Liver (tissue), 9 donors: ENCODE data around the gene BLOC1S3. TPM values are rescaled to one million over a fixed set of nuclear protein-coding genes. Genes with fewer than 3 reads are reported as not detected.

Experiments used
- DNase-seq: peaks from one replicate; pipeline ENCODE4 v3.0.0-alpha.2; 2017; ENCODE audit warnings: low spot score
- H3K27ac ChIP-seq, 2 donors: one replicate each; pipeline ENCODE4 v1.7.0; 2013; ENCODE audit warnings: inconsistent platforms in 2 of 2, low read length in 2 of 2, control low read depth in 1 of 2, low read depth in 1 of 2, mild to moderate bottlenecking in 1 of 2
- H3K27me3 ChIP-seq, 4 donors: one replicate each; pipeline versions ENCODE4 v1.6.1 to v1.7.0; 2013; ENCODE audit warnings: low read length in 3 of 4, inconsistent platforms in 1 of 4, mild to moderate bottlenecking in 1 of 4, moderate library complexity in 1 of 4; ENCODE audit not compliant: control insufficient read depth in 4 of 4, insufficient read depth in 4 of 4
- H3K36me3 ChIP-seq, 4 donors: one replicate each; pipeline versions ENCODE4 v1.6.1 to v1.7.0; 2013; ENCODE audit warnings: low read length in 3 of 4, mild to moderate bottlenecking in 3 of 4, low read depth in 1 of 4, moderate library complexity in 1 of 4; ENCODE audit not compliant: control insufficient read depth in 4 of 4, insufficient read depth in 3 of 4
- H3K4me1 ChIP-seq, 4 donors: one replicate each; pipeline versions ENCODE4 v1.6.1 to v1.7.0; 2013; ENCODE audit warnings: low read length in 3 of 4, mild to moderate bottlenecking in 3 of 4, moderate library complexity in 1 of 4; ENCODE audit not compliant: control insufficient read depth in 4 of 4, insufficient read depth in 4 of 4
- H3K4me3 ChIP-seq, 3 donors: one replicate each; pipeline versions ENCODE4 v1.6.1 to v1.7.0; 2013; ENCODE audit warnings: low read length in 3 of 3, control low read depth in 1 of 3, low read depth in 1 of 3, mild to moderate bottlenecking in 1 of 3
- H3K9ac ChIP-seq, 2 donors: one replicate each; pipeline ENCODE4 v1.7.0; 2013; ENCODE audit warnings: low read length in 2 of 2, mild to moderate bottlenecking in 2 of 2, moderate library complexity in 2 of 2, control low read depth in 1 of 2, low read depth in 1 of 2
- H3K9me3 ChIP-seq, 4 donors: one replicate each; pipeline versions ENCODE4 v1.6.1 to v1.7.0; 2013; ENCODE audit warnings: low read length in 3 of 4; ENCODE audit not compliant: control insufficient read depth in 4 of 4
- EGR1 ChIP-seq, 2 donors: IDR thresholded peaks; 2 replicates each; pipeline ENCODE4 v1.6.1; 2016 to 2018; ENCODE audit warnings: antibody characterized with exemption in 2 of 2, low read depth in 2 of 2
- FOXA1 ChIP-seq: IDR thresholded peaks from 2 replicates; pipeline ENCODE4 v1.6.1; 2016; ENCODE audit warnings: antibody characterized with exemption
- FOXA2 ChIP-seq: IDR thresholded peaks from 2 replicates; pipeline ENCODE4 v1.6.1; 2016; ENCODE audit warnings: antibody characterized with exemption
- GABPA ChIP-seq, 2 donors: IDR thresholded peaks in 1 of 2; conservative IDR thresholded peaks in 1 of 2; 2 replicates each; pipeline ENCODE4 v1.6.1; 2016; ENCODE audit warnings: antibody characterized with exemption in 2 of 2, mild to moderate bottlenecking in 1 of 2, moderate library complexity in 1 of 2
- HNF4A ChIP-seq, 2 donors: conservative IDR thresholded peaks; 2 replicates each; pipeline ENCODE4 v1.6.1; 2016; ENCODE audit warnings: antibody characterized with exemption in 2 of 2, mild to moderate bottlenecking in 2 of 2
- HNF4G ChIP-seq: IDR thresholded peaks from 2 replicates; pipeline ENCODE4 v1.6.1; 2016; ENCODE audit warnings: antibody characterized with exemption
- JUND ChIP-seq, 2 donors: IDR thresholded peaks; 2 replicates each; pipeline ENCODE4 v1.6.1; 2016; ENCODE audit warnings: antibody characterized with exemption in 2 of 2
- NR2F2 ChIP-seq: IDR thresholded peaks from 2 replicates; pipeline ENCODE4 v1.6.1; 2016; ENCODE audit warnings: antibody characterized with exemption
- RAD21 ChIP-seq, 2 donors: IDR thresholded peaks; 2 replicates each; pipeline ENCODE4 v1.6.1; 2016; ENCODE audit warnings: antibody characterized with exemption in 2 of 2, mild to moderate bottlenecking in 2 of 2
- RXRA ChIP-seq, 2 donors: IDR thresholded peaks; 2 replicates each; pipeline ENCODE4 v1.6.1; 2017 to 2018; ENCODE audit warnings: antibody characterized with exemption in 2 of 2, mild to moderate bottlenecking in 1 of 2
- SP1 ChIP-seq: IDR thresholded peaks from 2 replicates; pipeline ENCODE4 v1.6.1; 2018; ENCODE audit warnings: antibody characterized with exemption, mild to moderate bottlenecking
- TAF1 ChIP-seq: conservative IDR thresholded peaks from 2 replicates; pipeline ENCODE4 v1.6.1; 2016; ENCODE audit warnings: antibody characterized with exemption, mild to moderate bottlenecking
- YY1 ChIP-seq: IDR thresholded peaks from 2 replicates; pipeline ENCODE4 v1.6.1; 2016; ENCODE audit warnings: antibody characterized with exemption, mild to moderate bottlenecking
- WGBS: extraction: QIAGEN DNeasy Blood & Tissue Kit; methylation state at CpG from one replicate; pipeline ENCODE4 v1.1.7; 2013; 5-methylcytosine and 5-hydroxymethylcytosine counted together
- polyA plus RNA-seq, 2 donors: library from polyadenylated mRNA; stranded (reverse) in 1 of 2; unstranded in 1 of 2; fragments of 200-250 nt in 1 of 2; fragments of >200 nt in 1 of 2; fragmentation: Nextera tagmentation in 1 of 2; extraction: Ambion mirVana in 1 of 2; gene quantifications; one replicate each; pipeline versions ENCODE4 v1.2.1 to v1.2.3, GENCODE V29; 2013 to 2015
- total RNA-seq, 2 donors: library from RNA; depleted of rRNA; stranded (reverse); fragments of >200 nt; gene quantifications; one replicate each; pipeline ENCODE4 v1.2.3, GENCODE V29; 2014
- TF ChIP-seq, protein P1 (sequence below): IDR thresholded peaks from 2 replicates; pipeline ENCODE4 v1.6.1; 2016; ENCODE audit warnings: antibody characterized with exemption
- TF ChIP-seq, protein P2 (sequence below): IDR thresholded peaks from 2 replicates; pipeline ENCODE4 v1.6.1; 2016; ENCODE audit warnings: antibody characterized with exemption
- TF ChIP-seq, protein P3 (sequence below): IDR thresholded peaks from 2 replicates; pipeline ENCODE4 v1.6.1; 2016; ENCODE audit warnings: antibody characterized with exemption
- TF ChIP-seq, protein P4 (sequence below): IDR thresholded peaks from 2 replicates; pipeline ENCODE4 v1.6.1; 2016; ENCODE audit warnings: antibody characterized with exemption, mild to moderate bottlenecking
- TF ChIP-seq, protein P5 (sequence below): fragments of 150-350 bp; IDR thresholded peaks from 2 replicates; pipeline ENCODE4 v1.5.1; 2017; ENCODE audit warnings: improper control_type of control experiment, low read depth, low read length; ENCODE audit not compliant: missing input control
- donor health status: healthy.
- donor health status: healthy.
- donor health status: healthy.
- donor health status: healthy.
- donor health status: healthy.

BLOC1S3 gene
- total and polyA plus RNA-seq, 4 donors: 2.7 to 4.6 (median 4.2) TPM

DNA sequence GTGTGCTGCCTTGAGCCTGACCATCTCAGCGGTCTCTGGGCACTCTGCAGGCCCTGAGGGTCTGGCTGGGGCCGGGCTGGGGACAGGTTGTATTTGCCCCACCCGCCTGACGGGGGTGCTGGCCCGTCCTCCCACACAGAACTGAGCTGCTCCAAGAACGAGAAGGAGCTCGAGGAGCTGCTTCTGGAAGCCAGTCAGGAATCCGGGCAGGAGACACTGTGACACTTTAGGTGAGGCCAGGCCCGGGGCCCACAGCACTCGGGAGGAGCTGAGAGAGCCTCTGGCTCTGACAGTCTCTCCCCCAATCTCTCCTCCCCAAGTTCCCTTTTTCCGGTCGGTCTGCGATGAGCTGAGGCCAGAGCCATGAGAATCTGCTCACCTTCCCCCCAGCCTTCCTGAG lies 32.3 kb upstream of the BLOC1S3 start:
- Histone ChIP-seq H3K27me3 (peaks cover 0 to under 1% (median 0%) of the 10 kb centered on the region in 4 donors), H3K36me3 (peaks cover 0 to 10% (median 3%) of the 10 kb centered on the region in 4 donors), H3K4me3 (no peak overlapping the region), H3K9ac (no peak overlapping the region), H3K27ac (no peak overlapping the region), H3K9me3 (no peaks in the 10 kb centered on the region), H3K4me1 (no peaks in the 10 kb centered on the region)
- TF ChIP-seq NR2F2: no peak
- TF ChIP-seq, protein P1, sequence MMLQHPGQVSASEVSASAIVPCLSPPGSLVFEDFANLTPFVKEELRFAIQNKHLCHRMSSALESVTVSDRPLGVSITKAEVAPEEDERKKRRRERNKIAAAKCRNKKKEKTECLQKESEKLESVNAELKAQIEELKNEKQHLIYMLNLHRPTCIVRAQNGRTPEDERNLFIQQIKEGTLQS: no peak
- no peak for TF ChIP-seq FOXA2
- no peak for TF ChIP-seq FOXA1
- no peak for TF ChIP-seq SP1
- TF ChIP-seq, protein P2, sequence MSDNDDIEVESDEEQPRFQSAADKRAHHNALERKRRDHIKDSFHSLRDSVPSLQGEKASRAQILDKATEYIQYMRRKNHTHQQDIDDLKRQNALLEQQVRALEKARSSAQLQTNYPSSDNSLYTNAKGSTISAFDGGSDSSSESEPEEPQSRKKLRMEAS: no peak
- no peak for TF ChIP-seq JUND (IDR thresholded peaks at IDR 0.05)
- TF ChIP-seq GABPA (IDR thresholded peaks at IDR 0.05 in 1 of 2, conservative IDR thresholded peaks at IDR 0.05 in 1 of 2): no peak
- TF ChIP-seq RXRA (IDR thresholded peaks at IDR 0.05): no peak
- TF ChIP-seq HNF4G: no peak
- TF ChIP-seq HNF4A (conservative IDR thresholded peaks at IDR 0.05): no peak
- no peak for TF ChIP-seq RAD21 (IDR thresholded peaks at IDR 0.05)
- TF ChIP-seq, protein P3, sequence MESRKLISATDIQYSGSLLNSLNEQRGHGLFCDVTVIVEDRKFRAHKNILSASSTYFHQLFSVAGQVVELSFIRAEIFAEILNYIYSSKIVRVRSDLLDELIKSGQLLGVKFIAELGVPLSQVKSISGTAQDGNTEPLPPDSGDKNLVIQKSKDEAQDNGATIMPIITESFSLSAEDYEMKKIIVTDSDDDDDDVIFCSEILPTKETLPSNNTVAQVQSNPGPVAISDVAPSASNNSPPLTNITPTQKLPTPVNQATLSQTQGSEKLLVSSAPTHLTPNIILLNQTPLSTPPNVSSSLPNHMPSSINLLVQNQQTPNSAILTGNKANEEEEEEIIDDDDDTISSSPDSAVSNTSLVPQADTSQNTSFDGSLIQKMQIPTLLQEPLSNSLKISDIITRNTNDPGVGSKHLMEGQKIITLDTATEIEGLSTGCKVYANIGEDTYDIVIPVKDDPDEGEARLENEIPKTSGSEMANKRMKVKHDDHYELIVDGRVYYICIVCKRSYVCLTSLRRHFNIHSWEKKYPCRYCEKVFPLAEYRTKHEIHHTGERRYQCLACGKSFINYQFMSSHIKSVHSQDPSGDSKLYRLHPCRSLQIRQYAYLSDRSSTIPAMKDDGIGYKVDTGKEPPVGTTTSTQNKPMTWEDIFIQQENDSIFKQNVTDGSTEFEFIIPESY: no peak
- TF ChIP-seq YY1: no peak
- TF ChIP-seq TAF1: no peak
- TF ChIP-seq EGR1 (IDR thresholded peaks at IDR 0.05; ENCODE audit: low read depth in 2 of 2): no peak
- TF ChIP-seq, protein P4, sequence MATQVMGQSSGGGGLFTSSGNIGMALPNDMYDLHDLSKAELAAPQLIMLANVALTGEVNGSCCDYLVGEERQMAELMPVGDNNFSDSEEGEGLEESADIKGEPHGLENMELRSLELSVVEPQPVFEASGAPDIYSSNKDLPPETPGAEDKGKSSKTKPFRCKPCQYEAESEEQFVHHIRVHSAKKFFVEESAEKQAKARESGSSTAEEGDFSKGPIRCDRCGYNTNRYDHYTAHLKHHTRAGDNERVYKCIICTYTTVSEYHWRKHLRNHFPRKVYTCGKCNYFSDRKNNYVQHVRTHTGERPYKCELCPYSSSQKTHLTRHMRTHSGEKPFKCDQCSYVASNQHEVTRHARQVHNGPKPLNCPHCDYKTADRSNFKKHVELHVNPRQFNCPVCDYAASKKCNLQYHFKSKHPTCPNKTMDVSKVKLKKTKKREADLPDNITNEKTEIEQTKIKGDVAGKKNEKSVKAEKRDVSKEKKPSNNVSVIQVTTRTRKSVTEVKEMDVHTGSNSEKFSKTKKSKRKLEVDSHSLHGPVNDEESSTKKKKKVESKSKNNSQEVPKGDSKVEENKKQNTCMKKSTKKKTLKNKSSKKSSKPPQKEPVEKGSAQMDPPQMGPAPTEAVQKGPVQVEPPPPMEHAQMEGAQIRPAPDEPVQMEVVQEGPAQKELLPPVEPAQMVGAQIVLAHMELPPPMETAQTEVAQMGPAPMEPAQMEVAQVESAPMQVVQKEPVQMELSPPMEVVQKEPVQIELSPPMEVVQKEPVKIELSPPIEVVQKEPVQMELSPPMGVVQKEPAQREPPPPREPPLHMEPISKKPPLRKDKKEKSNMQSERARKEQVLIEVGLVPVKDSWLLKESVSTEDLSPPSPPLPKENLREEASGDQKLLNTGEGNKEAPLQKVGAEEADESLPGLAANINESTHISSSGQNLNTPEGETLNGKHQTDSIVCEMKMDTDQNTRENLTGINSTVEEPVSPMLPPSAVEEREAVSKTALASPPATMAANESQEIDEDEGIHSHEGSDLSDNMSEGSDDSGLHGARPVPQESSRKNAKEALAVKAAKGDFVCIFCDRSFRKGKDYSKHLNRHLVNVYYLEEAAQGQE: no peak
- WGBS: 95% methylated on average over 13 of the region's 13 CpGs
- DNase-seq: no peak

DNA sequence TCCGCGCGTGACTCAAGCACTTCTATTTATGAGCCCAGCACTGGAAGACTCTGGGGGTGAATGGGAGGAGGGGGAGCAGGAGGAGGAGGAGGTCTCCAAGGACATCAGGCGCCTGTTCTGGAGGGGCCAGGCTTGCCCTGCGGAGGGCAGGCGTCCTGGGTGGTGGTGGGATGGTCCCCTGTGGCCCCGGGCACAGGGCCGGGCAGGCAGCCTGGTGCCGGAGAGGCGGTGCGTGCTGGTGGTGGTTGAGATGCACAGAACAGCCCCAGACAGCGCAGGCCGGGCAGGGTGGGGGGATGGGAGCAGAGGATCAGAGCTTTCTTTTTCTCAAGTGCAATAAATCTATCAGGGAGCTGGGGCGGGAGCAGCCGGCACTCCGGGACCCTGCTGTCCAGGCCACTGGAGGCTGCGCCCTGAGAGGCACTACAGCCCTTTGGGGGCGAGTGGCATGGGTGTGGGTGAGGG lies 31.8 kb upstream of the BLOC1S3 start:
- peaks cover 0 to 10% (median 3%) of the 10 kb centered on the region in 4 donors for H3K36me3 ChIP-seq
- H3K4me1 ChIP-seq: peaks cover 0 to under 1% (median 0%) of the 10 kb centered on the region in 4 donors
- H3K27ac ChIP-seq: no peak overlapping the region
- H3K4me3 ChIP-seq: no peak overlapping the region
- WGBS: 97% methylated on average over 18 of the region's 18 CpGs
- H3K9ac ChIP-seq: no peak overlapping the region
- no peaks in the 10 kb centered on the region for H3K9me3 ChIP-seq
- H3K27me3 ChIP-seq: peaks cover 0 to 6% (median 0%) of the 10 kb centered on the region in 4 donors
- no peak for DNase-seq
- no peak for TF ChIP-seq YY1
- TF ChIP-seq, protein P2: no peak
- TF ChIP-seq, protein P5, sequence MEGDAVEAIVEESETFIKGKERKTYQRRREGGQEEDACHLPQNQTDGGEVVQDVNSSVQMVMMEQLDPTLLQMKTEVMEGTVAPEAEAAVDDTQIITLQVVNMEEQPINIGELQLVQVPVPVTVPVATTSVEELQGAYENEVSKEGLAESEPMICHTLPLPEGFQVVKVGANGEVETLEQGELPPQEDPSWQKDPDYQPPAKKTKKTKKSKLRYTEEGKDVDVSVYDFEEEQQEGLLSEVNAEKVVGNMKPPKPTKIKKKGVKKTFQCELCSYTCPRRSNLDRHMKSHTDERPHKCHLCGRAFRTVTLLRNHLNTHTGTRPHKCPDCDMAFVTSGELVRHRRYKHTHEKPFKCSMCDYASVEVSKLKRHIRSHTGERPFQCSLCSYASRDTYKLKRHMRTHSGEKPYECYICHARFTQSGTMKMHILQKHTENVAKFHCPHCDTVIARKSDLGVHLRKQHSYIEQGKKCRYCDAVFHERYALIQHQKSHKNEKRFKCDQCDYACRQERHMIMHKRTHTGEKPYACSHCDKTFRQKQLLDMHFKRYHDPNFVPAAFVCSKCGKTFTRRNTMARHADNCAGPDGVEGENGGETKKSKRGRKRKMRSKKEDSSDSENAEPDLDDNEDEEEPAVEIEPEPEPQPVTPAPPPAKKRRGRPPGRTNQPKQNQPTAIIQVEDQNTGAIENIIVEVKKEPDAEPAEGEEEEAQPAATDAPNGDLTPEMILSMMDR: no peak
- TF ChIP-seq SP1: no peak
- TF ChIP-seq GABPA (IDR thresholded peaks at IDR 0.05 in 1 of 2, conservative IDR thresholded peaks at IDR 0.05 in 1 of 2): no peak
- TF ChIP-seq, protein P3: no peak
- TF ChIP-seq NR2F2: no peak
- TF ChIP-seq RAD21 (IDR thresholded peaks at IDR 0.05): no peak
- TF ChIP-seq, protein P4: no peak
- TF ChIP-seq HNF4A (conservative IDR thresholded peaks at IDR 0.05): no peak
